Measurements from ENCODE around the gene RARB. TPM values are rescaled to one million over a fixed set of nuclear protein-coding genes. Genes with fewer than 3 reads are reported as not detected.

Gene RARB
- total RNA-seq, 1 experiment from 2014 or later: not detected

GRCh38 chr3:25565807-25566206, 137.7 kb downstream of the RARB start:
- in situ Hi-C loops (cut with HindIII; ENCODE audit: low sequenced_read_pairs): no loop called here
- no peak for DNase-seq (ENCODE audit: low spot score)

- DNase-seq (ENCODE audit: low spot score): no peak
- in situ Hi-C loops (cut with HindIII; ENCODE audit: low sequenced_read_pairs): no loop called here
Measured at GRCh38 chr3:25566358-25566920, 138.4 kb downstream of the RARB start.

DNA sequence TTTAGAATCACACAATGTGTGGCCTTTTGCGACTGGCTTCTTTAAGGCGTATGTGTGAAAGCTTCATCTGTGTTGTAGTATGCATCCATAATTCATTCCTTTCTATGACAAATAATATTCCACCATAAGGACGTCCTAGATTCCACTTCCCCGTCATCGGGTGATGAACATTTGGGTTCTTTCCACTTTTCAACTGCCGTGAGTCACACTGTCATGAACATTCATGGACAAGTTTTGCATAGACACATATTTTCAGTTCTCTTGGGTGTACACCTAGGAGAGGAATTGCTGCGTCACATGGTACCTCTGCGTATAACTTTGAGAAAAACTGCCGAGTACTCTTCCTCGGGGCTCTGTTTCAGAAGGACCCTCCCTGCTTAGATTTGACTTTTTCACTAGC, 139.3 kb downstream of the RARB start:
- no peak for DNase-seq (ENCODE audit: low spot score)
- in situ Hi-C loops (cut with HindIII; ENCODE audit: low sequenced_read_pairs): no loop called here

DNA sequence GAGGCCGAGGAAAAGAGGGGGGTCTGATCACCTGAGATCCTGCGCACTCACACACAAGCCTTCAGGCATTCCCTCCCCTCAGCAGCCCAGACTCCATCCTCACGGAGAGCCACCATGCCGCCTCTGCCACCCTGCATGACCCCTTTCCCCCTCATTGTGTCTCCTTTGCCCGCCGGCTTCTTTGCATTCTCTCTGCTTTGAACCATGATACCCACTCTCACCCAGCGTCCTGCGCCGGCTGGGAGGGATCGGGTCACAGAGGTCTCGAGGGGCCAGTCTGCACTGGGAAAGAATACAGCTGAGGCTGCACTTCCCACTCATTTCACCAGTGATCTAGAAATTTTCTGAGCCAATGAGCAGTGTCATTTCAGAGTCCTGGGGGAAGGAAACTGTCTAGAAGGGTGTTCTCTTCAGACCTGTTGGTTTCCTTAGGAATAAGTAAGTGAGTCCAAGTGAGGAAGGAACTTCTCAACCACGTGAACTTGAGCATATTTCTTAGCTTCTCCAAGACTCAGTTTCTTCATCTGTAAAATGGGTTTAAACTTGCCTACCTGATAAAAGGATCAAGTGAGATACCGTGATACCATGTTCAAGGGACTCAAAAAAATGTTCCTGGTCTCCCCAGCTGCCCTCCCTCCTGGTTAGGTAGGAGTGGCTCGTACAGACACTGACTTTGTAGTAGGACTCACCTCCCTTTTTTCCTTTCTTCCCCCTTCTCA, 139.9 kb downstream of the RARB start:
- in situ Hi-C loops (cut with HindIII; ENCODE audit: low sequenced_read_pairs): no loop called here
- DNase-seq (ENCODE audit: low spot score): no peak

GRCh38 chr3:25568525-25569078, 140.5 kb downstream of the RARB start:
- in situ Hi-C loops (cut with HindIII; ENCODE audit: low sequenced_read_pairs): no loop called here
- no peak for DNase-seq (ENCODE audit: low spot score)

GRCh38 chr3:25571285-25571684, 143.2 kb downstream of the RARB start:
- in situ Hi-C loops (cut with HindIII; ENCODE audit: low sequenced_read_pairs): no loop called here
- no peak for DNase-seq (ENCODE audit: low spot score)

DNA sequence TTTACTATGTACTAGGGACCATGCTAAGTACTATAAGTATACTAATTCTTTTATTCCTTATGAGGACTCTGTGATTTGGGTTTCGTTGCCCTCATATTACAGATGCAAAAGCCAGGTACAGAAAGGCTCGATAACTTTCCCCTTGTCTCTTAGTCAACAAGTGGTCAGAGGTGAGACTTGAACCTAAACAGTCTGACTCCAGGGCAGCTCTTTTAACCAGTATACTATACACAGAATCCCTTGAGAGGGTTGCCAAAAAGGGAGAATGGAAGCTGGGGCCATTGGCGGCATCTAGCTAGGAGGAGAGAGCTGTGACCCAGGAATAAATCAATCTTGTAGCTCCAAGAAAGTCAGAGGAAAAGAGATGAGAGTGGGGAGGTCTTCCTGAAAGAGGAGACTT, 144.3 kb downstream of the RARB start:
- in situ Hi-C loops (cut with HindIII; ENCODE audit: low sequenced_read_pairs): no loop called here
- DNase-seq (ENCODE audit: low spot score): no peak

DNA sequence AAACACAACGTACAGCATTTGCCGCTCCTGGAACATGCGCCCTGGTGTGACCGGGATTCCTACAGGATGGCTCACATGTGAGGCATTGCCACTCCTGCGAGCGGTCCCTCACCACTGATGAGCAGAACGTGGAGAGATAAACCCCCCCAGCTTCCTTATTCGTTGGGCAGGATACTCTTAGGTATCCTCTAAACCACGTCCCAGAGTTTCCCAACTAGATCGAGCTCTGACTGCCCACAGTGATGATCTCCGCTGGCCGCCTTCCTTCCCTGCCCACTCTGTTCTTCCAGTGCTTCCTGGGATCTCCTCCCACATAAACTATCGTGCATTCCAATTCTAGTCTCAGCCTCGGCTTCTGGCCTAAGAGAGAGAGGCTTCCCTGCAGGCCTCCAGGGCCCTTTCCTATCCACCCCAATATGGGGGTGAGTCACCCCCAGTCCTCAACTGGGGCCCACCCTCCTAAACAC, 144.9 kb downstream of the RARB start:
- DNase-seq (ENCODE audit: low spot score): no peak
- in situ Hi-C loops (cut with HindIII; ENCODE audit: low sequenced_read_pairs): no loop called here

GRCh38 chr3:25573386-25574171, 145.5 kb downstream of the RARB start:
- in situ Hi-C loops (cut with HindIII; ENCODE audit: low sequenced_read_pairs): no loop called here
- peak; percentile 66 for DNase-seq (ENCODE audit: low spot score)

DNA sequence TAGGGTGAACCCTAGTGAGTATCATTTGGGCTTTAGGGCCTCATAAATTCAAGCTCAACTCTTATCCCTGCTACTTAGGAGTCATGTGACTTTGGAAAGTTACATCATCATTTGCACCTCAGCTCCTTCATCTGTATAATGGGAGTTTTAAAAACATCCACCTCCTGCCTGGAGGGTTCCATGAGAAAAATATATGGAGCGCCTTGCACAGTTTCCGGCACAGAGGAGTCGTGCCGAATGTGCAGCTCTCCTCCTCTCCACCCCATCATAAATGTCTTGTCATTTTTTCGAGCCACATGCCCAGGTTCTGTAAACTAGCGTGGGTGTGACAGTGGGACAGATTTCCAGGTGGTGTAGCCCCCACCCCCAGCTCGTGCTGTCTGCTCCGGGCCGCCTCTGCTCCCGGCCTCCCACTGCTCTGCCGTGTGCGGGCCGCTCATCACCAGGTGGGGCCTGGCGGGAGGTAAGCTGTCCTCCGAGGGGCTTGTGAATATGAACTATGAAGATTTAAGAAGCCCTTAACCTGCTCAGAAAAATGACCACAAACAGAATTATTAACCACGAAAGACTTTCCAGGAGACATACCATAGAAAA, 146.2 kb downstream of the RARB start:
- in situ Hi-C loops (cut with HindIII; ENCODE audit: low sequenced_read_pairs): no loop called here
- no peak for DNase-seq (ENCODE audit: low spot score)

DNA sequence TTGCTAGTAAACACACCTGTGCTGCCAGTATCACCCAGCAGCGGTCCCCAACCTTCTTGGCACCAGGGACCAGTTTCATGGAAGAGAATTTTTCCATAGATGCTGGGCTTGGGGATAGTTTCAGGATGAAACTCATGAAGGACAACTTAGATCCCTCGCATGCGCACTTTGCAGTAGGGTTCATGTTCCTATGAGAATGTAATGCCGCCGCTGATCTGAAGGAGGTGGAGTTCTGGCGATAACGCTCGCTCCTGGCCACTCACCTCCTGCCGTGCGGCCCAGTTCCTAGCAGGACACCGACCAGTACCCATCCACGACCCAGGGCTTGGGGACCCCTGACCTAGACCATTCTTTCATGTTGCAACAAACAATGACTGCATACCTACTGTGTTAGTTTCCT, 146.9 kb downstream of the RARB start:
- DNase-seq (ENCODE audit: low spot score): no peak
- in situ Hi-C loops (cut with HindIII; ENCODE audit: low sequenced_read_pairs): no loop called here

- in situ Hi-C loops (cut with HindIII; ENCODE audit: low sequenced_read_pairs): no loop called here
- DNase-seq (ENCODE audit: low spot score): no peak
Measured at GRCh38 chr3:25576146-25576545, 148.1 kb downstream of the RARB start.

GRCh38 chr3:25576831-25577454, 148.9 kb downstream of the RARB start:
- in situ Hi-C loops (cut with HindIII; ENCODE audit: low sequenced_read_pairs): no loop called here
- no peak for DNase-seq (ENCODE audit: low spot score)

- no peak for DNase-seq (ENCODE audit: low spot score)
- in situ Hi-C loops (cut with HindIII; ENCODE audit: low sequenced_read_pairs): no loop called here
Measured at GRCh38 chr3:25578059-25578458, 150.0 kb downstream of the RARB start.

DNA sequence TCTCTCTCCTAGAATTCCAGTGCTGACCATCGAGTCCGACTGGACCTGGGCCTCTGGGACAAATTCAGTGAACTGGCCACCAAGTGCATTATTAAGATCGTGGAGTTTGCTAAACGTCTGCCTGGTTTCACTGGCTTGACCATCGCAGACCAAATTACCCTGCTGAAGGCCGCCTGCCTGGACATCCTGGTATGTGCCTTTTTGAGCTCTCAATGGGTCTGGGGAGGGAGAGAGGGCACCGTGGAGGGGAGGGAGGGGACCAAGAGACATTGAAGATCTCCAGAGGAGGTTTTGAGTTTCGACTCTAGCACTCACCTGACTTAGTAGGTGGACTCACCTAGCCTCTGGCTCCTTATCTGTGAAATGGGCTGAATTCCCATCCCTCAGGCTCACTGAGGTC, 152.5 kb downstream of the RARB start:
- DNase-seq (ENCODE audit: low spot score): no peak
- in situ Hi-C loops (cut with HindIII; ENCODE audit: low sequenced_read_pairs): no loop called here

GRCh38 chr3:25581335-25581734, 153.3 kb downstream of the RARB start:
- no peak for DNase-seq (ENCODE audit: low spot score)
- in situ Hi-C loops (cut with HindIII; ENCODE audit: low sequenced_read_pairs): no loop called here

GRCh38 chr3:25581823-25582222, 153.8 kb downstream of the RARB start:
- in situ Hi-C loops (cut with HindIII; ENCODE audit: low sequenced_read_pairs): no loop called here
- DNase-seq (ENCODE audit: low spot score): no peak

DNA sequence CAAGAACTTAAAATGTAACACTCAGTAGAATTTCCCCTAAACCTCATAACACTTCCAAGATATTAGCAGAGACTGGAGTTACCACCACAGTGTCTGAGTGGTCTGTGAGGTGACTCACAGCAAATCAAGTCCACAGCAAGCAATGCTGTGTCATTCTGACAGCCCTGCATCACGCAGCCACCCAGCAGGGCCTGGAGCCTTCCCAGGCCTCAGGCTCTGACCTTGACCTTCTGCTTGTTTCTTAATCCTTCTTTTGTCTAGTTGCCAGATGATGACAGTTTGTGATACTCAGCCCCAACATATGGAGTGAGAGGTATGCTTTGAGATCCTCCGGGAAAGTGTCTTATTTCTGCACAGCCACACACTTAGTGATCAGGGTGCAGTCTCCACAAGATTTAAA, 154.2 kb downstream of the RARB start:
- in situ Hi-C loops (cut with HindIII; ENCODE audit: low sequenced_read_pairs): no loop called here
- no peak for DNase-seq (ENCODE audit: low spot score)

DNA sequence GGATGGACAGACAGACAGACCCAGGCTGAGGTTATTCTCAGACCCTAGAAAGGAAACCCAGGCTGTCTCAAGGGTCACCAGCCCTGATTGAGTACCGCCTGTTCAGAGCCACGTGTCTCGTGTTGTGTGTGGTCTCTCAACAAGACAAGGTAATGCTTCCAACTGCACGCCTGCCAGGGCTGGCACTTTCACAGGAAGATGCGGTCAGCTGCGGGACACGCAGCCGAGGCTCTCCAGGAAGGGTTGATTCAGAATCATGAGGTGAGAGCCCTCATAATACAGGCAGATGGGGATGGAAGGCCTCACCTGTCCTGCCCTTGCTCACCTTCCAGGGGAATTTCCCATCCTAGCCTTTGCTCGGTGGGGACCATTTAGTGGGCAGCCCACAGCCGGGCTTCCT, 155.3 kb downstream of the RARB start:
- no peak for DNase-seq (ENCODE audit: low spot score)
- in situ Hi-C loops (cut with HindIII; ENCODE audit: low sequenced_read_pairs): no loop called here

Data from G401 (cell line).